ENCODE measurements around the gene CKLF. TPM values are rescaled to one million over a fixed set of nuclear protein-coding genes. Genes with fewer than 3 reads are reported as not detected.

Gene CKLF
- total RNA-seq, 6 experiments from 2014 or later, result 44.7 to 61.4 (median 56.8) TPM

DNA sequence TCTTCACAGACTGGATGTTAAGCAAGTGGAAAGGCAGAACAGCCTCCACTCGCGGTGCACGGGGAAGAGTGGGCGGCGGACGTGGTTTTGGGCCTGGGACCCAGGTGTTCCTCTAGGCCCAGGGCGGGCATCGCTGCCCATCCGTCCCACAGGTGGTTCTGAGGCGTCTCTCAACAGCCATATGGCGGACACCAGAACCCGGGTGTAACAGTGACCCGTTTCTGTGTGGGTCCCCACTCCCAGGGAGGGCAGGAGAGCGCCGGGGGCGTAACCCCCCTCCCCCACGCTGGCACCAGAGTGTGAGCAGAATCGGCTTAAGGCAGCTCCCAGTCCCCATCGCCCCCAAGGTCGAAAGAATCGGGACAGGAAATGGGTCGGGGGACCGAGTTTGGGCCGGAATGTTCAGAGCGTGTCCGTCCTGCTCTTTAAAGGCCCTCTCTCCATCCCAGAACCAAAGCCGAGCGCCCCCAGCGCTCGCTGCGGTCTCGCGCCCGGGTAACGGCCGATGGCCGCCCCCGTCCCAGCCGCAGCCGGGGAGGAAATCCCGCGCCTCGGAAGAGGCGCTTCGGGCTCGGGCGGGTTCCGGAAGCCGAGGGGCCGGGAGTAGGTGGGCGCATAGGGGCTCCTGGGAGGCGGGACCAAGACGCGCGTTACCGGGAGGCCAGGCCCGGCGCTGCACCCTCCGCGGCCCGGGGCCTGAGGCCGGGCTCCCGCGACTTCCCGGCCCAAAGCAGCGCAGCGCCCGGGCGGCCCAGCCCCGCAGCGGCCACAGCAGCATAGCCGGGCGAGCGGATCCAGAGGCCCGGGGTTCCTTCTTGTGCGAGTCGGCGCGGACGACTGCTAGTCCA lies 2.9 kb upstream of the CKLF start, which contains the start of gene TK2:
TK2 (minus strand) TSS at position 839 of the 848 bp plus-strand sequence; CDS start at position 778, 61 bp downstream.
- Mint-ChIP-seq H3K4me1 (ENCODE audit: low read depth) (peaks cover 55% of the 10 kb centered on the region), H3K4me3 (peak within 1 kb of the TSS; percentile 90), H3K36me3 (ENCODE audit: low read depth) (peaks cover 23% of the 10 kb centered on the region), H3K27ac (peak within 1 kb of the TSS; percentile 85), H3K9me3 (no peaks in the 10 kb centered on the region), H3K27me3 (ENCODE audit: insufficient read depth) (peaks cover 4% of the 10 kb centered on the region; the same call in 1 of the 2 replicates)
- TF ChIP-seq, protein P1, sequence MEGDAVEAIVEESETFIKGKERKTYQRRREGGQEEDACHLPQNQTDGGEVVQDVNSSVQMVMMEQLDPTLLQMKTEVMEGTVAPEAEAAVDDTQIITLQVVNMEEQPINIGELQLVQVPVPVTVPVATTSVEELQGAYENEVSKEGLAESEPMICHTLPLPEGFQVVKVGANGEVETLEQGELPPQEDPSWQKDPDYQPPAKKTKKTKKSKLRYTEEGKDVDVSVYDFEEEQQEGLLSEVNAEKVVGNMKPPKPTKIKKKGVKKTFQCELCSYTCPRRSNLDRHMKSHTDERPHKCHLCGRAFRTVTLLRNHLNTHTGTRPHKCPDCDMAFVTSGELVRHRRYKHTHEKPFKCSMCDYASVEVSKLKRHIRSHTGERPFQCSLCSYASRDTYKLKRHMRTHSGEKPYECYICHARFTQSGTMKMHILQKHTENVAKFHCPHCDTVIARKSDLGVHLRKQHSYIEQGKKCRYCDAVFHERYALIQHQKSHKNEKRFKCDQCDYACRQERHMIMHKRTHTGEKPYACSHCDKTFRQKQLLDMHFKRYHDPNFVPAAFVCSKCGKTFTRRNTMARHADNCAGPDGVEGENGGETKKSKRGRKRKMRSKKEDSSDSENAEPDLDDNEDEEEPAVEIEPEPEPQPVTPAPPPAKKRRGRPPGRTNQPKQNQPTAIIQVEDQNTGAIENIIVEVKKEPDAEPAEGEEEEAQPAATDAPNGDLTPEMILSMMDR (IDR thresholded peaks at IDR 0.05), result peak; percentile 50
- peak; percentile 53 for DNase-seq

DNA sequence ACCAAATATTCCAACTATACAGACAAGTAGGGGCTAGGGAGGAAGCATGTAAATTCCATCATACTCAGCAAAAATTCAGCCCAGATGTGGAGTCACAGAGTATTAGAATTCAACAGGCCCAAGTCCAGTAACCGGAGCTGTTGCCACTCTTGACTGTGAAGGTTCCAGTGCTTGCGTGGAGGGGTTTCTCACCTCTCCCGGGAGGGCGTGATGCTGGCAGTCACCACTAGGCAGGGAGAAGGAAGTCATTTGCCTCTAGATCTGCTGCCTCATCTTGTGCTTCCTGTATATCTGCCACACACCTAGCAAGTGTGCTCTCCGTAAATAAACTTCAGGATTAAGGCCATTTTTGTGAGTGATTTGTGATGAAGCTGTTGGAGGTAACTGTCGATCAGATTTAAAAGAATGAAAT lies 1.0 kb upstream of the CKLF start:
- H3K9me3 Mint-ChIP-seq, result no peaks in the 10 kb centered on the region
- peak overlapping the region; percentile 87 for H3K27ac Mint-ChIP-seq
- peaks cover 65% of the 10 kb centered on the region for H3K4me1 Mint-ChIP-seq (ENCODE audit: low read depth)
- peaks cover 30% of the 10 kb centered on the region for H3K36me3 Mint-ChIP-seq (ENCODE audit: low read depth)
- TF ChIP-seq, protein P1 (IDR thresholded peaks at IDR 0.05), result peak; percentile 63
- no peak for DNase-seq
- peak overlapping the region; percentile 96 for H3K4me3 Mint-ChIP-seq
- peaks cover 4% of the 10 kb centered on the region; the same call in 1 of the 2 replicates for H3K27me3 Mint-ChIP-seq (ENCODE audit: insufficient read depth)

DNA sequence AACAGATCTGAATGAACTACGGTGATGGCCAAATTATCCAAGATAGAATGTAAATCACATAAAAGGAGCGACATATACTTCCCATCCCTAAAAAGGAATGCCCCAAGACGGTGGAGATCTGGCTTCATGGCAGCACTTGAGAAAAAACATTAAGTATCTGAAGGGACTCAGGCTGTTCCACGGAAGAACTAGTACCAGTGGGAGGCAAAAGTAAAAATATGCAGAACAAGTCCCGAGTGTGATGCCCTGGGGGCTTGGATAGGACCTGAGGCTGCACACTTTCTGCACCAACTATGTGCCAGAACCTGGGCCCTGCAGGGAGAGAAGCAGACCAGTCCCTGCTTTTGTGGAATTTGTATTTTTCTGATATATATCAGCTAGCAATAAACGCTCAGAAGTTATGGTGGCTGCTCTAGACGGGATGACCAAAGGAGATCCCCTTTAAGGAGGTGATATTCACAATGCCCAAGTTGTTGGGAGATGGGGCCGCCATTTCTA lies 539 bp upstream of the CKLF start:
- peak overlapping the region; percentile 87 for H3K27ac Mint-ChIP-seq
- peaks cover 65% of the 10 kb centered on the region for H3K4me1 Mint-ChIP-seq (ENCODE audit: low read depth)
- H3K27me3 Mint-ChIP-seq (ENCODE audit: insufficient read depth), result peaks cover 4% of the 10 kb centered on the region; the same call in 1 of the 2 replicates
- no peaks in the 10 kb centered on the region for H3K9me3 Mint-ChIP-seq
- peak overlapping the region; percentile 96 for H3K4me3 Mint-ChIP-seq
- no peak for DNase-seq
- TF ChIP-seq, protein P1 (IDR thresholded peaks at IDR 0.05), result no peak
- H3K36me3 Mint-ChIP-seq (ENCODE audit: low read depth), result peaks cover 30% of the 10 kb centered on the region

DNA sequence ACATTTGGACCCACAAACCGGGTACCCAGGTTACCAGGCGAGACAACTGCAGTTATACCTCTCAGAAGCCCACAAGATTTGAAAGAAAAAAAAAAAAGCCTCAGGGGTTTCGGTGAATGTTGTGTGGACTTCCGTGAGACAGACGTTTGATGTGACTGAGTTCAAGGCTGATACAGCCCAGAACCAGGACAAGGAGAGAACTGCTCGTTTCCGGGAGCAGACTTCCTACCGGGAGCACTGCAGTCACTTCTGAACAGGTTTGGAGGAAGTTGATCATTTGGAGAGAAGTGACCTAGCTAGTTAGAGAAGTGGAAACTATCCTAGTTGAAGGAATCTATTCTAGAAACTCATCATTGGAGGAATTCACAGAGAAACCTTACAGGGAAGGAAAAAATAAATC lies 847 bp downstream of the CKLF start:
- H3K4me3 Mint-ChIP-seq, result peak overlapping the region; percentile 96
- DNase-seq, result no peak
- TF ChIP-seq, protein P1 (IDR thresholded peaks at IDR 0.05), result no peak
- peaks cover 64% of the 10 kb centered on the region for H3K4me1 Mint-ChIP-seq (ENCODE audit: low read depth)
- peaks cover 4% of the 10 kb centered on the region; the same call in 1 of the 2 replicates for H3K27me3 Mint-ChIP-seq (ENCODE audit: insufficient read depth)
- no peaks in the 10 kb centered on the region for H3K9me3 Mint-ChIP-seq
- H3K36me3 Mint-ChIP-seq (ENCODE audit: low read depth), result peaks cover 20% of the 10 kb centered on the region
- H3K27ac Mint-ChIP-seq, result peak overlapping the region; percentile 87

DNA sequence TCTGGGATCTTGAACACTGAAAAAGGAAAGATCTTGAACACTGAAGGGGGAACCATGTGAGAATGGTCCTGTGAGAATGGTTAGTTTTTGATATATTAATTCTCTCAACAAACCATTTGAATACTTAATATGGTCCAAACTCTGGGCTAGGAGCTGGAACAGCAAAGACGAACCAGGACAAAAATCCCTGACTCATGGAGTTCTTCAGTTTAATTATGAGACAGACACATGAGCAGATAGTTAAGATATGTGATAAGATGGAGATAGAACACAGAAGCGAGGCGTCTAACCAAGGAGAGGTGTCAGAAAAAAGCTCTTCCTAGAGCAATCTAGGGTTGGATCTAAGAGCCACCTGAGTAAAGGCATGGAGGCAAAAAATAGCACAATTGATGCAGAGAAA lies 1.6 kb downstream of the CKLF start:
- Mint-ChIP-seq H3K27ac (0 out of 2 replicates have a peak overlapping the region, but pooled peaks have one; percentile 2), H3K9me3 (no peaks in the 10 kb centered on the region), H3K4me1 (ENCODE audit: low read depth) (peaks cover 56% of the 10 kb centered on the region), H3K36me3 (ENCODE audit: low read depth) (peaks cover 17% of the 10 kb centered on the region), H3K27me3 (ENCODE audit: insufficient read depth) (peaks cover 4% of the 10 kb centered on the region; the same call in 1 of the 2 replicates), H3K4me3 (peak overlapping the region; percentile 96; the same call in 1 of the 2 replicates)
- no peak for DNase-seq
- TF ChIP-seq, protein P1 (IDR thresholded peaks at IDR 0.05), result no peak
